Stimulated activated naive CD8-positive, alpha-beta T cell treated with anti-CD3 and anti-CD28 coated beads, Interleukin-15, amount 100 ng/mL, for 72 hours (primary cell): ENCODE data around the gene PDLIM5.

Experiments
- ATAC-seq: fragments of 150-1000 bp; cut with Tn5 transposase; 2 replicates; pipeline ENCODE4 v1.10.0; 2021; ENCODE audit warnings: mild to moderate bottlenecking, moderate library complexity
- DNase-seq, 2 donors: peaks; one replicate each; pipeline ENCODE4 v3.0.0; 2021 to 2022
- H3K27ac Mint-ChIP-seq, 2 donors: one replicate each; pipeline ENCODE4 v1.8.0; 2022; ENCODE audit warnings: mild to moderate bottlenecking in 2 of 2, mixed read lengths in 2 of 2, moderate library complexity in 2 of 2
- H3K27me3 Mint-ChIP-seq: one replicate; pipeline ENCODE4 v1.8.0; 2022; ENCODE audit warnings: mixed read lengths
- H3K4me1 Mint-ChIP-seq: one replicate; pipeline ENCODE4 v1.8.0; 2022; ENCODE audit warnings: mild to moderate bottlenecking, mixed read lengths
- H3K4me3 Mint-ChIP-seq, 2 donors: one replicate each; pipeline ENCODE4 v1.8.0; 2022; ENCODE audit warnings: mild to moderate bottlenecking in 2 of 2, mixed read lengths in 2 of 2, moderate library complexity in 1 of 2
- H3K9me3 Mint-ChIP-seq, 2 donors: one replicate each; pipeline ENCODE4 v1.8.0; 2022; ENCODE audit warnings: mixed read lengths in 2 of 2

PDLIM5 gene

GRCh38 chr4:94415448-94415847 lies 36.3 kb upstream of the PDLIM5 start:
- no peak for ATAC-seq

GRCh38 chr4:94416335-94416734 lies 35.4 kb upstream of the PDLIM5 start:
- Mint-ChIP-seq H3K27me3 (peaks cover 25% of the 10 kb centered on the region), H3K4me3 (no peak overlapping the region), H3K4me1 (no peaks in the 10 kb centered on the region), H3K9me3 (no peaks in the 10 kb centered on the region), H3K27ac (no peak overlapping the region)
- no peak for DNase-seq
- no peak for ATAC-seq

More at GRCh38 chr4:94415448-94415847, 36.3 kb upstream of the PDLIM5 start:
- no peaks in the 10 kb centered on the region for H3K4me1 Mint-ChIP-seq
- peaks cover 25% of the 10 kb centered on the region for H3K27me3 Mint-ChIP-seq
- no peak for DNase-seq
- no peak overlapping the region for H3K4me3 Mint-ChIP-seq
- H3K9me3 Mint-ChIP-seq, result no peaks in the 10 kb centered on the region
- H3K27ac Mint-ChIP-seq, result no peak overlapping the region

GRCh38 chr4:94416981-94417380 lies 34.8 kb upstream of the PDLIM5 start:
- no peak overlapping the region for H3K27ac Mint-ChIP-seq
- H3K4me1 Mint-ChIP-seq, result no peaks in the 10 kb centered on the region
- DNase-seq (no peak), ATAC-seq (no peak)
- H3K9me3 Mint-ChIP-seq, result no peaks in the 10 kb centered on the region
- H3K27me3 Mint-ChIP-seq, result peaks cover 25% of the 10 kb centered on the region
- no peak overlapping the region for H3K4me3 Mint-ChIP-seq

GRCh38 chr4:94419549-94419948 lies 32.2 kb upstream of the PDLIM5 start:
- Mint-ChIP-seq H3K27me3 (peaks cover 32% of the 10 kb centered on the region), H3K9me3 (peaks cover 0 to 18% of the 10 kb centered on the region in 2 donors)
- ATAC-seq, result no peak

GRCh38 chr4:94419956-94420355 lies 31.8 kb upstream of the PDLIM5 start:
- no peak overlapping the region for H3K27ac Mint-ChIP-seq
- DNase-seq, result no peak
- peaks cover 32% of the 10 kb centered on the region for H3K27me3 Mint-ChIP-seq
- H3K4me3 Mint-ChIP-seq, result no peak overlapping the region
- H3K4me1 Mint-ChIP-seq, result no peaks in the 10 kb centered on the region
- ATAC-seq, result no peak
- H3K9me3 Mint-ChIP-seq, result peaks cover 0 to 18% of the 10 kb centered on the region in 2 donors

More at GRCh38 chr4:94419549-94419948, 32.2 kb upstream of the PDLIM5 start:
- Mint-ChIP-seq H3K4me3 (no peak overlapping the region), H3K4me1 (no peaks in the 10 kb centered on the region), H3K27ac (no peak overlapping the region)
- DNase-seq, result no peak

GRCh38 chr4:94420356-94420755 lies 31.4 kb upstream of the PDLIM5 start:
- H3K4me3 Mint-ChIP-seq, result no peak overlapping the region
- no peak for ATAC-seq
- H3K4me1 Mint-ChIP-seq, result no peaks in the 10 kb centered on the region
- H3K27ac Mint-ChIP-seq, result no peak overlapping the region
- DNase-seq, result no peak
- peaks cover 0 to 18% of the 10 kb centered on the region in 2 donors for H3K9me3 Mint-ChIP-seq
- peaks cover 29% of the 10 kb centered on the region for H3K27me3 Mint-ChIP-seq

GRCh38 chr4:94426783-94427182 lies 25.0 kb upstream of the PDLIM5 start:
- DNase-seq (no peak), ATAC-seq (no peak)
- Mint-ChIP-seq H3K27me3 (peaks cover 14% of the 10 kb centered on the region), H3K4me3 (no peak overlapping the region), H3K27ac (no peak overlapping the region), H3K9me3 (peaks cover 0 to 25% of the 10 kb centered on the region in 2 donors), H3K4me1 (no peaks in the 10 kb centered on the region)

GRCh38 chr4:94428884-94429283 lies 22.9 kb upstream of the PDLIM5 start:
- H3K27ac Mint-ChIP-seq, result no peak overlapping the region
- H3K9me3 Mint-ChIP-seq, result peaks cover 0 to 11% of the 10 kb centered on the region in 2 donors
- no peaks in the 10 kb centered on the region for H3K27me3 Mint-ChIP-seq
- no peak overlapping the region for H3K4me3 Mint-ChIP-seq
- ATAC-seq (no peak), DNase-seq (no peak)
- H3K4me1 Mint-ChIP-seq, result no peaks in the 10 kb centered on the region

- H3K9me3 Mint-ChIP-seq, result peaks cover 0 to 7% of the 10 kb centered on the region in 2 donors
- ATAC-seq, result no peak
Observed at GRCh38 chr4:94430406-94430805, 21.3 kb upstream of the PDLIM5 start.

GRCh38 chr4:94431388-94431787 lies 20.4 kb upstream of the PDLIM5 start:
- ATAC-seq (no peak), DNase-seq (no peak)
- Mint-ChIP-seq H3K4me3 (no peak overlapping the region), H3K4me1 (no peaks in the 10 kb centered on the region), H3K27me3 (no peaks in the 10 kb centered on the region), H3K9me3 (peaks cover 0 to 7% of the 10 kb centered on the region in 2 donors), H3K27ac (no peak overlapping the region)

More at GRCh38 chr4:94430406-94430805, 21.3 kb upstream of the PDLIM5 start:
- no peak for DNase-seq
- Mint-ChIP-seq H3K27ac (no peak overlapping the region), H3K4me3 (no peak overlapping the region), H3K27me3 (no peaks in the 10 kb centered on the region), H3K4me1 (no peaks in the 10 kb centered on the region)

GRCh38 chr4:94434505-94434904 lies 17.2 kb upstream of the PDLIM5 start:
- ATAC-seq (no peak), DNase-seq (no peak)
- H3K4me3 Mint-ChIP-seq, result no peak overlapping the region
- no peaks in the 10 kb centered on the region for H3K27me3 Mint-ChIP-seq
- no peaks in the 10 kb centered on the region for H3K4me1 Mint-ChIP-seq
- no peak overlapping the region for H3K27ac Mint-ChIP-seq
- no peaks in the 10 kb centered on the region for H3K9me3 Mint-ChIP-seq

GRCh38 chr4:94435874-94436273 lies 15.9 kb upstream of the PDLIM5 start:
- Mint-ChIP-seq H3K4me1 (no peaks in the 10 kb centered on the region), H3K27me3 (no peaks in the 10 kb centered on the region), H3K27ac (no peak overlapping the region), H3K4me3 (no peak overlapping the region), H3K9me3 (no peaks in the 10 kb centered on the region)
- DNase-seq (no peak), ATAC-seq (no peak)

GRCh38 chr4:94436512-94436911 lies 15.2 kb upstream of the PDLIM5 start:
- Mint-ChIP-seq H3K27me3 (no peaks in the 10 kb centered on the region), H3K4me3 (no peak overlapping the region), H3K9me3 (no peaks in the 10 kb centered on the region), H3K4me1 (no peaks in the 10 kb centered on the region), H3K27ac (no peak overlapping the region)
- ATAC-seq (no peak), DNase-seq (no peak)

GRCh38 chr4:94439606-94440005 lies 12.1 kb upstream of the PDLIM5 start:
- no peaks in the 10 kb centered on the region for H3K9me3 Mint-ChIP-seq
- H3K4me1 Mint-ChIP-seq, result no peaks in the 10 kb centered on the region
- H3K4me3 Mint-ChIP-seq, result no peak overlapping the region
- no peak for DNase-seq
- ATAC-seq, result no peak
- no peaks in the 10 kb centered on the region for H3K27me3 Mint-ChIP-seq
- H3K27ac Mint-ChIP-seq, result no peak overlapping the region

- no peak overlapping the region for H3K4me3 Mint-ChIP-seq
- H3K27ac Mint-ChIP-seq, result no peak overlapping the region
- no peaks in the 10 kb centered on the region for H3K27me3 Mint-ChIP-seq
- ATAC-seq, result no peak
- DNase-seq, result no peak
- no peaks in the 10 kb centered on the region for H3K9me3 Mint-ChIP-seq
- H3K4me1 Mint-ChIP-seq, result no peaks in the 10 kb centered on the region
Observed at GRCh38 chr4:94441838-94442237, 9.9 kb upstream of the PDLIM5 start.

- Mint-ChIP-seq H3K9me3 (no peaks in the 10 kb centered on the region), H3K4me3 (no peak overlapping the region), H3K4me1 (no peaks in the 10 kb centered on the region), H3K27ac (no peak overlapping the region), H3K27me3 (peaks cover under 1% of the 10 kb centered on the region)
- ATAC-seq (no peak), DNase-seq (no peak)
Observed at GRCh38 chr4:94442251-94442650, 9.5 kb upstream of the PDLIM5 start.

GRCh38 chr4:94446386-94446785 lies 5.4 kb upstream of the PDLIM5 start:
- DNase-seq, result no peak
- H3K4me1 Mint-ChIP-seq, result no peaks in the 10 kb centered on the region

More at GRCh38 chr4:94446386-94446785, 5.4 kb upstream of the PDLIM5 start:
- H3K4me3 Mint-ChIP-seq, result no peak overlapping the region
- H3K27ac Mint-ChIP-seq, result no peak overlapping the region
- no peak for ATAC-seq
- peaks cover 12% of the 10 kb centered on the region for H3K27me3 Mint-ChIP-seq
- no peaks in the 10 kb centered on the region for H3K9me3 Mint-ChIP-seq
